CD4-positive, alpha-beta T cell treated with Interleukin-15 for 1 hour (primary cell): ENCODE results near the gene RPAP3.

Experiments
- DNase-seq: peaks from one replicate; pipeline ENCODE4 v3.0.0-alpha.2; 2020

RPAP3 gene

GRCh38 chr12:47742253-47742825 lies 36.5 kb upstream of the RPAP3 start:
- peak; percentile 60 for DNase-seq

GRCh38 chr12:47741340-47741703 lies 35.5 kb upstream of the RPAP3 start:
- peak; percentile 76 for DNase-seq

- no peak for DNase-seq
Observed at GRCh38 chr12:47740606-47741339, 34.9 kb upstream of the RPAP3 start.

GRCh38 chr12:47739979-47740378 lies 34.1 kb upstream of the RPAP3 start:
- no peak for DNase-seq

DNA sequence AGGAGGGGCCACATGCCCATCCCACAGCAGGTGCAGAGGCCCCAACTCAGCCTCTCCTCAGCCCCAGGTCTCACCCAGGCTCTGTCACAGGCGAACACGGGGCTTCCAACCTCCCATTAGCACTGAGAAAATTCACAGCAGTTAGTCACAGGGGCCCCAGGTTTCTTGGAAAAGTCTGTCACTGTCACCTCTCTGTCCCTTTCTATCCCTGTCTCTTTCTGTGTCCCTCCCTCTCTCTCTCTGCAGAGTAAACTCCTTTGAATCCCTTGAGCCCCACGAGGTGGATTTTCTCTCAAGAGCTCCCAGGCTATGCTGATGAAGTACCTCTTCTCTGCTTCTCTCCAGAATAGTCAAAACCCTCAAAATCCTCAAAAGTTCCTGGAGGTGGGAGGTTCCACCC lies 33.5 kb upstream of the RPAP3 start:
- DNase-seq: no peak

DNA sequence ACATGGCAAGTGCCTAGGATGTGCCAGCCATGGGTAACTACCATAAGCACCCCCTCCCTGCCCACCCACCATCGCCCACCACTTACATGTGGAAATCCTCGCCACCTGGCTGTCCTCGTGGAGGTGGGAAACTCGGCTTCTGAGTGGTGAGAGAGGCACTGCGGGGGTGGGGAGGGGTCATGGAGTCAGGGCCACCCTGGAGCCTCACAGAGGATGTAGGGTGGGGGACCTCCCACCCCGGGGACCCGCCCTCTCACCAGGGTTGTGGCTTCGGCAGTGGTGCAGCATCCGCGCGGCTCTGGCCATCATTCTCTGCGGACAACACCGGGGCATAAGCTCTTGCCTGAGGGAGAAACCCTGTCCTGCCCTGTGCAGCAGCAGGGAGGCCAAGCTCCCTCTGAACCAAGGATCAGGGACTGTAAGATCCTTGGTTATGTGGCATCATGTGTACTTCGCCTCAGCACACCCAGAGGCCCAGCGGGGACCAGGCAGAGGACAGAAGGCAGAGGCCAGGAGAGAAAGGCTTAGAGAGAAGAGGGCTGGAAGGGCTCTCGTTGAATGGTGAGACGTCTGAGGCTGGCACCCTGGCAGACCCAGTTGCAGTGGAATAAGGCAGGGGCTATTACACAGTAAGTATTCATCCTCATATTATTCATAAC lies 32.2 kb upstream of the RPAP3 start:
- no peak for DNase-seq

- no peak for DNase-seq
Observed at GRCh38 chr12:47736877-47737676, 31.2 kb upstream of the RPAP3 start.

DNA sequence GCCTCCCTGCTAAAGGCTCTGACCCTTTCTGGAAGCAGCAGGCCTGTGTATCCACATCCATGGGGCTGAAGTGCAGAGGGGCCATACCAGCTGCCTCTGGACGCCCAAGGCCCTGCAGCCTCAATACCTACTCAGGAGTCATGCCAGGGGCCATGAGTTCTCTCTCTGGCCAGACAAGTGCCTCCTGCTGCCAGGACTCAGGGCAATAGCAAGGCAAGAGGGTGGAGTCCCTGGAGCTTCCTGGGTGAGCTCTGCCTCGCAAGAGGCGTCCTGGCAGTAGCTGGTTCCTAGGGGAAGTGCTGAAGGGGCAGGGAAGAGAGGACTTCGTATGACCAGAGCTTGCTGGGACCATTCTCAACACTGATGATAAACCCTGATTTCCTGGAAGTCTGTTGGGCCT lies 30.4 kb upstream of the RPAP3 start:
- no peak for DNase-seq

- no peak for DNase-seq
Observed at GRCh38 chr12:47735649-47736048, 29.8 kb upstream of the RPAP3 start.

GRCh38 chr12:47734725-47735480 lies 29.1 kb upstream of the RPAP3 start:
- DNase-seq: no peak

- DNase-seq: no peak
Observed at GRCh38 chr12:47733142-47733541, 27.3 kb upstream of the RPAP3 start.

DNA sequence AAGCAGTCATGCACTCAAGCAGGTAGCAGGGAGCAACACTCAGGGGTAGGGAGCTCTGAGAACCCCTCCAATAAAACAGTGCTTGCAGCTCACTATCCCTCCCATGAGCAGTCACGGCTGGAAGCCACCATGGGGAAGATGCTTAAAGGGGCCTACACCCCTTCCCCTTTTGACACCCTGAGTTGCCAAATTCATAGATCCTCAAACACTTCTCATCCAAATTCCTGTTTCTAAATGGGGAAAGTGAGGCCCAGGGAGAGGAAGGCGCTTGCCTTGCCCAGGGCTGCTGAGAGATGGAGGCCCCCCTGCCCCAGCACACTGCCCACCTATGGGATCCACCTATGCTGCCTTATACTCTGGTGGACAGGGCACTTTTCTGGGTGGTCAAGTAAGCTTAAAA lies 26.7 kb upstream of the RPAP3 start:
- no peak for DNase-seq

DNA sequence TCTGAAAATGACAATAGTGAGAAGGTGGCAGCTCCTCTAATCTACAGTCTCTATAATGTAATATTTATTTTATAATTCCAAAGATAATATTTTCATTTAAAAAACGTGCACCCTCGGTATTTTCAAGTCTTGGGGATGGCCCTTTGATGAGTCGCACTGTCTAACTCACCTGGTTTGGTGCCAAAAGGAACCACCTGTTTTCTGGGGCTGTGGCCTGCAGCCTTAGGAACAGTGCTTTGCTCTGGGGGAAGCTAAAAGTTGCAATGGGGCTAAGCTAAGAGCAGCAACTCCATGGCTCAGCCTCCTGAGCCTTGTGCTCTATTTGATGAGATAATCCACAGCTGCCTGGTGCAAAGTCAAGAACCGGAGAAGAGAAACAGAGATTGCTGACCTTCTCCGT lies 25.9 kb upstream of the RPAP3 start:
- DNase-seq: no peak

GRCh38 chr12:47730341-47730744 lies 24.5 kb upstream of the RPAP3 start:
- no peak for DNase-seq

DNA sequence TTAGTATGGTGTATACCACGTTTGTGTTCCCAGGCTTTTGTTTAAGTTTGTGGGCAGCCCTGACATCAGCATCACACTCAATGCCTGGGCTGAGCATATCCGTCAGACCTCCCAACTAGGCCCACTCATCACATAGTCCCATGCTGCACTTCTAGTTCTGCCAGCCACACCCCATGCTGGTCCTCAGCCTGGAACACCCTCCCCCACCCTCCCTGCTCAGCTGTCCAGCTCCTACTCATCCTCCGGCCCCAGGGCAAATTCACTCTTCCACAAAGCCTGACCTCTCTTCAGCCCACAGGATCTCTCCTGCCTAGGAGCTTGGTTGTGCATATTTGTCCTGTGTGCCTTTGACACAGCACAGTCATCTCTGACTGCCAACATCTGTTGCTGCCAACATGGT lies 23.4 kb upstream of the RPAP3 start:
- DNase-seq: no peak

GRCh38 chr12:47725893-47726292 lies 20.1 kb upstream of the RPAP3 start:
- DNase-seq: no peak

- DNase-seq: no peak
Observed at GRCh38 chr12:47725091-47725772, 19.4 kb upstream of the RPAP3 start, which contains the start of gene ENDOU. ENDOU (minus strand) TSS chr12:47725490; CDS start chr12:47725413, 77 bp downstream.

GRCh38 chr12:47722941-47723631 lies 17.3 kb upstream of the RPAP3 start:
- DNase-seq: no peak

DNA sequence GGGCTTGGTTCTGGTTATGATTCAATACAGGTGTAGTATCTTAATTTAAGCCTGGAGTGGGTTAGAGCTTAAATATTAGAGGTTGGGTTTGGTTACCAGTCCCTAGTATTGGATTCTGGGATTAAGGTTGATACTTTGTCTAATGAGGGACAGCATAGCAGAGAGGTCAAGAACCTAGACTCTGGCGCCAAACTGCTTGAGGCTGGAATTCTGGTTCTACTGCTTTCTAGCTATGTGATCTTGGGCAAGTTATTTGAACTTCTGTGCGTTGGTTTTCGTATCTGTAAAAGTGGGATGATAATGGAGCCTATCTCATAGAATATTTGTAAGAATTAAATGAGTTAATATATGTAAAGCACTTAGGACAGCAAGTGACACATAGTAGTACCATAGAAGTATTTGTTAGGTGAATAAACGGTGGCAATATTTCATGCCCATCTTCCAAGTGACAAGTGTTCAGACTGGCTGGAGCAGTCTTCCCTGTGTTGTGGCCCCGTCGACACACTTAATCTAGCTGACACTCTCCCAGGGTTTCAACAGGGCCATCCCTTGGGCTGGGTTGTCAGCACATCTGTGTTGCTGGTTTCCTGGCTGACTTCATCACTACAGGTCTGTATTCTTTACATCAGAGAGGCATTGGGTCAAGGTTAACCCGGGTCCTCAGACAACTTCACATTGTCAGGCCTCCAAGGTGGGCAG lies 16.5 kb upstream of the RPAP3 start:
- no peak for DNase-seq

DNA sequence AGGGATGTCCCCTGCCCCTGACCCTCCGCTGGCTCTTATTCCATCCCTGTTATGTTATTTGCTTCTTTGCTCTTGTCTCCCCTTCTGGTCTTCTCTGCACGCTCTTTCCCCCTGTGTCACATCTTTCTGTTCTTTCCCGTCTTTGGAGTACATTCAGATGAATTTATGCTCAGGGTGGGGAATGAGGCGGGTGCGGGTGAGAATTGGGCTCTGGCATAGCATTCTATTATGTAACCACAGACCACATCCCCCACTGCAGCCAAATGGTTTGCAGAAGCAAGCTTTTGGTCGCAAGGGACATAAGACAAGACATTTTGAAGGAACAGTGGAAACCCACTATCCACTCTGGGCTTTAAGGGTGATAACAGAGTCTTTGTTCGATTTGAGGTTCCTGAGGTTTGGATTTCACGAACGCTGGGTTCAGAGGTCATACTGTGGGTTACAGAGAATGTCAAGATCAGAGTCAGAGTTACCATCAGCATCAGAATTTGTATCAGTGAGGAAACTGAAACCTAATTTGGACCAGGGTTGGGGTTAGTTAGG lies 15.7 kb upstream of the RPAP3 start:
- no peak for DNase-seq

DNA sequence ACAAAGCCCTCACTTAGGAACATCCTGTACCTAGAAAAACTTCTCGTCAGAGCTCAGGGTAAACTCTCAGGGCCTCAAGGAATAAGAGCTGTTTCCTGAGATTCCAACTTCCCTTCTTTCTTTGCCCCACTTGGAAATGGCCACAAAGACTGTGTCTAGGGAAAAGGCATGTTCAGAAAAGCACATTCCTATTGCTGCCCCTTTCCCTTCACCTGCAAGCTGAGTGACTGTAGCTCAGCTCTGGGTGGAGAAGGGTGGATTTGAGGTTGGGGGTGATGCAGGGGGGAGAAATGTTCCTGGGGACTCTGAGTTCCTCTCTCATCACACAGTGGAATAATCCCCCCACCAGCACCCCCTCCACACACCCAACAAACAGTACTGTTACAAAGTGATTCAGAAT lies 12.7 kb upstream of the RPAP3 start:
- no peak for DNase-seq
